Endothelial cell of umbilical vein (primary cell): ENCODE measurements around the gene DIO1. TPM values are rescaled to one million over a fixed set of nuclear protein-coding genes. Genes with fewer than 3 reads are reported as not detected.

Source experiments
- BruUV-seq: library from RNA; stranded (reverse); fragments of 400-500 nt; replicated peaks from 2 replicates; lab custom pipeline; 2021; lab: Mats Ljungman, UMichigan
- CTCF ChIA-PET: fragments of 300-600, 350-600 bp; sonication (Branson Sonifier 250); formaldehyde crosslinking; loops from one replicate; lab custom pipeline; 2021; ENCODE audit warnings: antibody characterized with exemption, inconsistent platforms; lab: Charles Lee
- POLR2A ChIA-PET: fragments of 300-600, 350-600 bp; sonication (Branson Sonifier 250); formaldehyde crosslinking; loops from one replicate; lab custom pipeline; 2021; ENCODE audit warnings: antibody characterized with exemption, inconsistent platforms; lab: Charles Lee
- DNase-seq: peaks from one replicate; pipeline ENCODE4 v3.0.0-alpha.2; 2011; ENCODE audit warnings: low read depth, low spot score
- FAIRE-seq: peaks from 2 replicates; lab custom pipeline; 2011; peaks lifted over from hg19 to GRCh38; lab: Jason Lieb, UNC
- H2AFZ ChIP-seq: 2 replicates; pipeline ENCODE4 v1.6.0; 2012; ENCODE audit warnings: low read depth, low read length, control low read depth, inconsistent platforms
- H3K27ac ChIP-seq: 2 replicates; pipeline ENCODE4 v1.5.1; 2011; ENCODE audit warnings: low read depth, mild to moderate bottlenecking, control low read depth, low read length, moderate library complexity; ENCODE audit not compliant: insufficient read depth
- H3K27me3 ChIP-seq, 2 experiments: 2 replicates each; pipeline versions ENCODE4 v1.6.0 to v1.6.1; 2011; ENCODE audit warnings: low read length in 2 of 2, mixed read lengths in 1 of 2; ENCODE audit not compliant: control insufficient read depth in 2 of 2, insufficient read depth in 2 of 2
- H3K36me3 ChIP-seq, 2 experiments: 2 replicates in 1 of 2; 3 replicates in 1 of 2; pipeline ENCODE4 v1.5.1; 2011; ENCODE audit warnings: low read length in 2 of 2, mild to moderate bottlenecking in 1 of 2, moderate library complexity in 1 of 2; ENCODE audit not compliant: control insufficient read depth in 2 of 2, insufficient read depth in 2 of 2; ENCODE audit errors: extremely low read depth in 1 of 2
- H3K4me1 ChIP-seq: 3 replicates; pipeline ENCODE4 v1.5.1; 2011; ENCODE audit warnings: mild to moderate bottlenecking, low read length; ENCODE audit not compliant: control insufficient read depth, insufficient read depth; ENCODE audit errors: extremely low read depth
- H3K4me2 ChIP-seq: 2 replicates; pipeline ENCODE4 v1.6.1; 2011; ENCODE audit warnings: low read length, control low read depth, mixed read lengths; ENCODE audit not compliant: insufficient read depth
- H3K4me3 ChIP-seq, 3 experiments: fragments of 200-600 bp in 1 of 3; sonication (generic), shearing (Covaris generic) in 1 of 3; replicated peaks in 1 of 3; 2 replicates each; pipeline ENCODE4 v1.5.1; 2011 to 2016; ENCODE audit warnings: control low read depth in 3 of 3, low read length in 3 of 3, mild to moderate bottlenecking in 2 of 3, inconsistent platforms in 1 of 3, low read depth in 1 of 3, moderate library complexity in 1 of 3; ENCODE audit not compliant: insufficient read depth in 1 of 3
- H3K79me2 ChIP-seq: 2 replicates; pipeline ENCODE4 v1.6.0; 2012; ENCODE audit warnings: low read length, inconsistent platforms; ENCODE audit not compliant: control insufficient read depth, insufficient read depth
- H3K9ac ChIP-seq: replicated peaks from 2 replicates; pipeline ENCODE3; 2011; ENCODE audit warnings: low read length, control low read depth; ENCODE audit not compliant: insufficient read depth; ENCODE audit errors: extremely low read depth
- H3K9me1 ChIP-seq: replicated peaks from 3 replicates; pipeline ENCODE4 v1.6.0; 2011; ENCODE audit warnings: mild to moderate bottlenecking, low read length; ENCODE audit not compliant: control insufficient read depth, insufficient read depth; ENCODE audit errors: extremely low read depth
- H3K9me3 ChIP-seq: replicated peaks from 2 replicates; pipeline ENCODE4 v1.5.1; 2012; ENCODE audit warnings: low read length, inconsistent platforms; ENCODE audit not compliant: control insufficient read depth, insufficient read depth
- H4K20me1 ChIP-seq: replicated peaks from 2 replicates; pipeline ENCODE3; 2011; ENCODE audit warnings: mild to moderate bottlenecking, low read length; ENCODE audit not compliant: control insufficient read depth, insufficient read depth; ENCODE audit errors: extremely low read depth
- JUN ChIP-seq: IDR thresholded peaks from 2 replicates; pipeline ENCODE4 v1.6.1; 2011; ENCODE audit warnings: borderline replicate concordance, low read depth; ENCODE audit not compliant: insufficient read length, insufficient read depth
- MYC ChIP-seq: IDR thresholded peaks from one replicate; pipeline ENCODE4 v1.6.1; 2011; ENCODE audit warnings: mild to moderate bottlenecking, low read depth, low read length
- dilution Hi-C: fragments of 300-500 bp; cut with MboI; formaldehyde crosslinking; loops from one replicate; pipeline ENCODE4 v1.15.0; 2019; ENCODE audit warnings: low sequenced_read_pairs; ENCODE audit not compliant: extremely low pct_ligation_motif_present
- intact Hi-C: fragments of 100-400 bp; cut with micrococcal nuclease; formaldehyde crosslinking; loops from one replicate; pipeline ENCODE4 v1.10.0; 2022
- polyA plus RNA-seq, 4 experiments: library from polyadenylated mRNA; depleted of rRNA in 3 of 4; stranded (reverse) in 3 of 4; unstranded in 1 of 4; fragments of >200 nt; gene quantifications; 2 replicates each; pipeline versions ENCODE4 v1.2.1 to v1.2.3, GENCODE V29; 2011 to 2012; ENCODE audit warnings: missing spikeins in 1 of 4
- total RNA-seq: library from RNA; stranded (reverse); gene quantifications from 2 replicates; pipeline ENCODE4 v1.2.3, GENCODE V29; 2021
- TF ChIP-seq, protein P1 (sequence below), 2 donors: IDR thresholded peaks; 1 replicate in 1 of 2; 2 replicates in 1 of 2; pipeline ENCODE4 v1.5.1; 2011; ENCODE audit warnings: low read length in 2 of 2, mild to moderate bottlenecking in 2 of 2, moderate library complexity in 2 of 2, control low read depth in 1 of 2, inconsistent platforms in 1 of 2, low read depth in 1 of 2; ENCODE audit not compliant: insufficient read depth in 1 of 2; ENCODE audit errors: extremely low read depth in 1 of 2

The DIO1 gene
- total and polyA plus RNA-seq, 2 donors (not counting 3 experiments of a cell fraction or from before 2014, with no cell fraction given), result not detected

GRCh38 chr1:53946252-53947171, 52.5 kb downstream of the DIO1 start, which contains the start of gene LRRC42:
Gene LRRC42, plus strand, starts transcription at chr1:53946350. Its CDS starts 5,650 bp downstream, at chr1:53952000.
- no peak for FAIRE-seq
- no peaks in the 10 kb centered on the region for H4K20me1 ChIP-seq
- no TSS peak for BruUV-seq
- H3K4me3 ChIP-seq, result peak within 1 kb of the TSS; percentile 88 to 95 (median 91)
- dilution Hi-C loops, result no loop called here
- H3K27me3 ChIP-seq, result no peaks in the 10 kb centered on the region
- peak within 1 kb of the TSS; percentile 100 for H2AFZ ChIP-seq
- no peak for TF ChIP-seq JUN
- TF ChIP-seq MYC, result no peak
- TF ChIP-seq, protein P1, sequence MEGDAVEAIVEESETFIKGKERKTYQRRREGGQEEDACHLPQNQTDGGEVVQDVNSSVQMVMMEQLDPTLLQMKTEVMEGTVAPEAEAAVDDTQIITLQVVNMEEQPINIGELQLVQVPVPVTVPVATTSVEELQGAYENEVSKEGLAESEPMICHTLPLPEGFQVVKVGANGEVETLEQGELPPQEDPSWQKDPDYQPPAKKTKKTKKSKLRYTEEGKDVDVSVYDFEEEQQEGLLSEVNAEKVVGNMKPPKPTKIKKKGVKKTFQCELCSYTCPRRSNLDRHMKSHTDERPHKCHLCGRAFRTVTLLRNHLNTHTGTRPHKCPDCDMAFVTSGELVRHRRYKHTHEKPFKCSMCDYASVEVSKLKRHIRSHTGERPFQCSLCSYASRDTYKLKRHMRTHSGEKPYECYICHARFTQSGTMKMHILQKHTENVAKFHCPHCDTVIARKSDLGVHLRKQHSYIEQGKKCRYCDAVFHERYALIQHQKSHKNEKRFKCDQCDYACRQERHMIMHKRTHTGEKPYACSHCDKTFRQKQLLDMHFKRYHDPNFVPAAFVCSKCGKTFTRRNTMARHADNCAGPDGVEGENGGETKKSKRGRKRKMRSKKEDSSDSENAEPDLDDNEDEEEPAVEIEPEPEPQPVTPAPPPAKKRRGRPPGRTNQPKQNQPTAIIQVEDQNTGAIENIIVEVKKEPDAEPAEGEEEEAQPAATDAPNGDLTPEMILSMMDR (IDR thresholded peaks at IDR 0.05; ENCODE audit: extremely low read depth in 1 of 2, insufficient read depth in 1 of 2, low read depth in 1 of 2, low read length in 2 of 2), result peak in 1 of 2 donors; percentile 16
- ChIA-PET CTCF (interaction anchor here (0.6 to 7.6 kb wide), 15 partner anchors 10 to 1015 kb away, joined by 3 to 81 read pairs (median 4); no protein-coding TSS in a partner anchor), POLR2A (interaction anchor here (0.8 kb wide), 2 partner anchors 12 to 23 kb away, joined by 3 read pairs; no protein-coding TSS in a partner anchor)
- H3K4me1 ChIP-seq, result peaks cover 20% of the 10 kb centered on the region
- no peak for DNase-seq
- intact Hi-C loops, result loop anchor here (1.0 kb wide), 1 partner anchor 107 kb away; the partner anchor contains the start of genes TCEANC2 and TMEM59
- H3K9me1 ChIP-seq, result no peaks in the 10 kb centered on the region
- peak within 1 kb of the TSS; percentile 96 for H3K4me2 ChIP-seq
- peaks cover 0 to 3% of the 10 kb centered on the region in 2 experiments for H3K36me3 ChIP-seq
- peak within 1 kb of the TSS; percentile 43 for H3K27ac ChIP-seq
- H3K9ac ChIP-seq, result peak within 1 kb of the TSS; percentile 75
- peaks cover 40% of the 10 kb centered on the region for H3K79me2 ChIP-seq
- H3K9me3 ChIP-seq, result no peaks in the 10 kb centered on the region
